ENCODE results near the gene CMTM3.

- TF ChIP-seq, protein P1, sequence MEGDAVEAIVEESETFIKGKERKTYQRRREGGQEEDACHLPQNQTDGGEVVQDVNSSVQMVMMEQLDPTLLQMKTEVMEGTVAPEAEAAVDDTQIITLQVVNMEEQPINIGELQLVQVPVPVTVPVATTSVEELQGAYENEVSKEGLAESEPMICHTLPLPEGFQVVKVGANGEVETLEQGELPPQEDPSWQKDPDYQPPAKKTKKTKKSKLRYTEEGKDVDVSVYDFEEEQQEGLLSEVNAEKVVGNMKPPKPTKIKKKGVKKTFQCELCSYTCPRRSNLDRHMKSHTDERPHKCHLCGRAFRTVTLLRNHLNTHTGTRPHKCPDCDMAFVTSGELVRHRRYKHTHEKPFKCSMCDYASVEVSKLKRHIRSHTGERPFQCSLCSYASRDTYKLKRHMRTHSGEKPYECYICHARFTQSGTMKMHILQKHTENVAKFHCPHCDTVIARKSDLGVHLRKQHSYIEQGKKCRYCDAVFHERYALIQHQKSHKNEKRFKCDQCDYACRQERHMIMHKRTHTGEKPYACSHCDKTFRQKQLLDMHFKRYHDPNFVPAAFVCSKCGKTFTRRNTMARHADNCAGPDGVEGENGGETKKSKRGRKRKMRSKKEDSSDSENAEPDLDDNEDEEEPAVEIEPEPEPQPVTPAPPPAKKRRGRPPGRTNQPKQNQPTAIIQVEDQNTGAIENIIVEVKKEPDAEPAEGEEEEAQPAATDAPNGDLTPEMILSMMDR (IDR thresholded peaks at IDR 0.05 in 8 of 11, conservative IDR thresholded peaks at IDR 0.05 in 3 of 11), result no peak
- peak in 2 of 3 donors; percentile 27 to 37 for TF ChIP-seq POLR2AphosphoS5 (IDR thresholded peaks at IDR 0.05)
Measured at GRCh38 chr16:66660422-66661209, 56.1 kb downstream of the CMTM3 start.
